GOT3 (cell line): Measurements from ENCODE around the gene GPATCH2.
"Not testable (repeated sequence)": the region's sequence is repeated elsewhere in the genome, so short reads cannot be mapped to it uniquely, and the experiment has no call there.

ENCODE experiments used
- DNase-seq: peaks from one replicate; lab custom pipeline; 2025; ENCODE audit warnings: mixed read lengths; lab: John Stamatoyannopoulos, UW

Gene GPATCH2

GRCh38 chr1:217525773-217526490 lies 105.0 kb downstream of the GPATCH2 start:
- no peak for DNase-seq

- no peak for DNase-seq
These were observed 105.9 kb downstream of the GPATCH2 start for GRCh38 chr1:217524787-217525520.

- DNase-seq, result not testable (repeated sequence)
These were observed 107.0 kb downstream of the GPATCH2 start for GRCh38 chr1:217523921-217524320.

GRCh38 chr1:217522277-217522676 lies 108.6 kb downstream of the GPATCH2 start:
- no peak for DNase-seq

GRCh38 chr1:217521317-217521716 lies 109.6 kb downstream of the GPATCH2 start:
- no peak for DNase-seq

- DNase-seq, result no peak
These were observed 124.0 kb downstream of the GPATCH2 start for GRCh38 chr1:217506878-217507277.

- DNase-seq, result no peak
These were observed 132.7 kb downstream of the GPATCH2 start for GRCh38 chr1:217498209-217498608.

- no peak for DNase-seq
These were observed 135.6 kb downstream of the GPATCH2 start for GRCh38 chr1:217495249-217495648.

- DNase-seq, result no peak
These were observed 136.1 kb downstream of the GPATCH2 start for GRCh38 chr1:217494767-217495166.

GRCh38 chr1:217493290-217493689 lies 137.6 kb downstream of the GPATCH2 start:
- no peak for DNase-seq

- no peak for DNase-seq
These were observed 146.0 kb downstream of the GPATCH2 start for GRCh38 chr1:217484871-217485270.

GRCh38 chr1:217482356-217483102 lies 148.4 kb downstream of the GPATCH2 start:
- DNase-seq, result no peak

GRCh38 chr1:217478450-217478849 lies 152.4 kb downstream of the GPATCH2 start:
- DNase-seq, result no peak

- no peak for DNase-seq
These were observed 158.0 kb downstream of the GPATCH2 start for GRCh38 chr1:217472915-217473314.

GRCh38 chr1:217471403-217471802 lies 159.5 kb downstream of the GPATCH2 start:
- DNase-seq, result no peak

- no peak for DNase-seq
These were observed 160.9 kb downstream of the GPATCH2 start for GRCh38 chr1:217469983-217470382.

- no peak for DNase-seq
These were observed 165.8 kb downstream of the GPATCH2 start for GRCh38 chr1:217465102-217465501.

- no peak for DNase-seq
These were observed 168.2 kb downstream of the GPATCH2 start for GRCh38 chr1:217462666-217463065.

- DNase-seq, result no peak
These were observed 168.7 kb downstream of the GPATCH2 start for GRCh38 chr1:217462159-217462558.

- DNase-seq, result no peak
These were observed 173.9 kb downstream of the GPATCH2 start for GRCh38 chr1:217457016-217457415.

- DNase-seq, result no peak
These were observed 174.6 kb downstream of the GPATCH2 start for GRCh38 chr1:217456261-217456660.

GRCh38 chr1:217453816-217454215 lies 177.1 kb downstream of the GPATCH2 start:
- DNase-seq, result no peak

- DNase-seq, result no peak
These were observed 181.5 kb downstream of the GPATCH2 start for GRCh38 chr1:217449370-217449769.
